Fibroblast of the aortic adventitia (primary cell): Measurements from ENCODE around the gene P2RX2. TPM values are rescaled to one million over a fixed set of nuclear protein-coding genes. Genes with fewer than 3 reads are reported as not detected.

ENCODE experiments used
- DNase-seq: peaks from one replicate; pipeline ENCODE4 v3.0.0-alpha.2; 2010; ENCODE audit warnings: low read depth
- H3K4me3 ChIP-seq: 2 replicates; pipeline ENCODE4 v1.5.1; 2011; ENCODE audit warnings: low read depth, mild to moderate bottlenecking, control low read depth, low read length, moderate library complexity
- total RNA-seq: library from RNA; depleted of rRNA; stranded (reverse); fragments of >200 nt; gene quantifications from 2 replicates; pipeline ENCODE4 v1.2.3, GENCODE V29; 2012; ENCODE audit warnings: low replicate concordance
- TF ChIP-seq, protein P1 (sequence below): IDR thresholded peaks from 2 replicates; pipeline ENCODE4 v1.5.1; 2011; ENCODE audit warnings: mild to moderate bottlenecking, low read length, control low read depth, inconsistent platforms; ENCODE audit not compliant: insufficient read depth

P2RX2 gene
- total RNA-seq, 1 donor, result not detected

DNA sequence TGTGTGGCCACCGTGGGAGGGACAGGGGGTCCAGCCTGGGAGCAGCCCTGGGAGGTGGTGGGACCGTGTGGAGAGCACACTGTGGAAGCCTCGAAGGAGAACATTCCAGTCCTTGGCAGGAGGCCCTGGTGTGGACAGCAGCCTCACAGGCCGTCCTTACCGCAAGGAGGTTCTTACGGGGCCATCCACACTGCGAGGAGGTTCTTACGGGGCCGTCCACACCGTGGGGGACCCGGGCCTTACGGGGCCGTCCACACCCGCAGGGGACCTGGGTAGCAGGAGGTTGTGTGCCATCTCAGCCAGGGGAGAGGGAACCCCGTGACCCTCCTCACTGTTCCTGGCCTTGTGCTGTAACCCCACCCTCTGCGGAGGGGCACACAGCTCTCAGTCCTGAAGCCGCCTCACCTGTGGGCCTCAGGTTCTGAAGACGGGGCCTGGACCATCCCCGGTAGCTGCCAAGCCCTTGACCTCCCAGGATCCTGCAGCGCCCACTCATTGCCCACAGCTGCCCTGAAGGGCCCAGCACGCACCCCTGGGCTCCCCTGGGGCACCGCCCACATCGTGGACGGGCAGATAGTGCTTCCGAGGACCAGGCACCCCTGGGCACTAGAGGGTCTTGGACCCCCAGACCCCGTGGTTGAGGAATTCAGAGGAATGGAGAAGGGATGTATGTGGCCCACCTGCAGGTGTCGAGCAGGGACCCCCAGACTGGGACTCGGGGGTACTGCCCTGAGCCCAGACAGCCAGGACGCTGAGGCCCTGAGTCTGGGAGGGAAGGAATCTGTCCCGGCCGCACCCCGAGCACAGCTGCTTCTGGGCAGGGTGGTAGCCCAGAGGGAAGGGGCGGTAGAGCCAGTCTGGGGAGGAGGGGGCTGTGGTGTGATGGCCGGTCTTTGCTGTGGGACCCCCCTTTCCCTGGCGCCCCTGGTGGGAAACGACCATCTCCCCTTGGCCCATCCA, 45.5 kb upstream of the P2RX2 start:
- no peak for DNase-seq
- TF ChIP-seq, protein P1, sequence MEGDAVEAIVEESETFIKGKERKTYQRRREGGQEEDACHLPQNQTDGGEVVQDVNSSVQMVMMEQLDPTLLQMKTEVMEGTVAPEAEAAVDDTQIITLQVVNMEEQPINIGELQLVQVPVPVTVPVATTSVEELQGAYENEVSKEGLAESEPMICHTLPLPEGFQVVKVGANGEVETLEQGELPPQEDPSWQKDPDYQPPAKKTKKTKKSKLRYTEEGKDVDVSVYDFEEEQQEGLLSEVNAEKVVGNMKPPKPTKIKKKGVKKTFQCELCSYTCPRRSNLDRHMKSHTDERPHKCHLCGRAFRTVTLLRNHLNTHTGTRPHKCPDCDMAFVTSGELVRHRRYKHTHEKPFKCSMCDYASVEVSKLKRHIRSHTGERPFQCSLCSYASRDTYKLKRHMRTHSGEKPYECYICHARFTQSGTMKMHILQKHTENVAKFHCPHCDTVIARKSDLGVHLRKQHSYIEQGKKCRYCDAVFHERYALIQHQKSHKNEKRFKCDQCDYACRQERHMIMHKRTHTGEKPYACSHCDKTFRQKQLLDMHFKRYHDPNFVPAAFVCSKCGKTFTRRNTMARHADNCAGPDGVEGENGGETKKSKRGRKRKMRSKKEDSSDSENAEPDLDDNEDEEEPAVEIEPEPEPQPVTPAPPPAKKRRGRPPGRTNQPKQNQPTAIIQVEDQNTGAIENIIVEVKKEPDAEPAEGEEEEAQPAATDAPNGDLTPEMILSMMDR, result no peak
- H3K4me3 ChIP-seq, result no peak overlapping the region

DNA sequence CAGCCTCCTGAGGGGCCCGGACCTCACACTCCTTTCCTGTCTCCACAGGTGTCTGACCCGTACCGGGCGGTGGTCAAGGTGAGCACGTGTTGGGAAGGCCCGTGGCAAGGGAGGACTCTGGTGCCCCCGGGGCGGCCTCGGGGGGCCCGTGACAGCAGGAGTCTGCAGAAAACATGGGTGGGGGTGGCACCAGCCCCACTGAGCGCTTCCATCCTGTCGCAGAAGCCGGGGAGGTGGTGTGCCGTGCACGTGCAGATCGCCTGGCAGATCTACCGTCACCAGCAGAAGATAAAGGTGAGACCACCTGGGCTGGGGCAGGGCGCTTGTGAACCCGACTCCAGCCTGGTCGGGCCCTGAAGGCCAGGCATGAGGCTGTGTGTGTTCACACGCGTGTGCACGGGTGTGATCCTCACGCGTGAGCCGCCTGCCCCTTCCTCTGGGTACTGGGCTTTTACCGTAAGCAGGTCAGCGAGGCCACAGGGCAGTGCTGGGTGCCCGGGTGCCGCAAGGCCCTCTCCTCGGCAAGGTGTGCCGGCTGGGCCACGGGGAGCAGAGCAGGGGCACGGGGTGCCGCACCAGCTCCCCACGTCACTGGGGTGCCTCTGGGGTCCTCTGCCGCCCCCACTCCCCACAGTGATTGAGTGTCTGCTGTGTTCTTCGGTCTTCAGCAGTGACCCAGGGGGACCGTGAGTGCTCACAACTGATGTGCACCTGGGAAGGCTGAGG, 44.1 kb upstream of the P2RX2 start:
- TF ChIP-seq, protein P1, result no peak
- DNase-seq, result no peak
- H3K4me3 ChIP-seq, result no peak overlapping the region

DNA sequence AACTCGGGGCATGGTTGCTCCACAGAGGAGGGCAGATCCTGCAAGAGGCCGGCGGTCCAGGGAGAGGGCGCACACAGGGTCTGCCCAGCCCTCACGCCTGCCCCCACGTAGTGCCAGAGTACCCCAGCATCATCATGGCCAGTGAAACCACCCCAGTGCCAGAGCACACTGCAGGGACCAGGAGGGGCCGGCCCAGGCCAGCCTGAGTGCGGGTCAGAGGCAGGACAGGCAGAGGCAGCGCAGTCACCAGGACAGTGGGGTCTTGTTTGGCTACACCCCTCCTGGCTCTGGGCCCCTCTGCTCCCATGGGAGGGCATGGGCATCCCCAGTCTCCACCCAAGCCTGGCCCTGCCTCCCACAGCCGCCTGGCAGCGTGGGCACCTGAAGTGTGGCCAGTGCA, 42.9 kb upstream of the P2RX2 start:
- DNase-seq, result no peak
- TF ChIP-seq, protein P1, result no peak

DNA sequence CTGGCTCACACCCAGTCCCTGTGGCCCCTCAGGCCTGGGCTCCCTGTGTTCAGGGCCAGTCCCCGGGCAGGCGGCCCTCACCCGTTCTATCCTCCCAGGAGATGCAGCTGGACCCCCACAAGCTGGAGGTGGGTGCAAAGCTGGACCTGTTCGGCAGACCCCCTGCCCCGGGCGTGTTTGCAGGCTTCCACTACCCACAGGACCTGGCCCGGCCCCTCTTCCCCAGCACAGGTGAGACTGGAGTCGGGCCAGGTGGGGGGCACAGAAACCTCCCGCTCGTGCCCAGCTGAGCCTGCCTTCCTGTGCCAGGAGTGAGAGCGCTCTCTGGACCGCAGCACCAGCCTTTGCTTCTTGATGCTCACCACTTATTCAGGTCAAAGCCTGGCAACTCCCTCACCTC, 41.9 kb upstream of the P2RX2 start:
- no peak for DNase-seq
- TF ChIP-seq, protein P1, result no peak
- H3K4me3 ChIP-seq, result no peak overlapping the region

More for the DNA sequence above, 42.9 kb upstream of the P2RX2 start:
- H3K4me3 ChIP-seq, result no peak overlapping the region

DNA sequence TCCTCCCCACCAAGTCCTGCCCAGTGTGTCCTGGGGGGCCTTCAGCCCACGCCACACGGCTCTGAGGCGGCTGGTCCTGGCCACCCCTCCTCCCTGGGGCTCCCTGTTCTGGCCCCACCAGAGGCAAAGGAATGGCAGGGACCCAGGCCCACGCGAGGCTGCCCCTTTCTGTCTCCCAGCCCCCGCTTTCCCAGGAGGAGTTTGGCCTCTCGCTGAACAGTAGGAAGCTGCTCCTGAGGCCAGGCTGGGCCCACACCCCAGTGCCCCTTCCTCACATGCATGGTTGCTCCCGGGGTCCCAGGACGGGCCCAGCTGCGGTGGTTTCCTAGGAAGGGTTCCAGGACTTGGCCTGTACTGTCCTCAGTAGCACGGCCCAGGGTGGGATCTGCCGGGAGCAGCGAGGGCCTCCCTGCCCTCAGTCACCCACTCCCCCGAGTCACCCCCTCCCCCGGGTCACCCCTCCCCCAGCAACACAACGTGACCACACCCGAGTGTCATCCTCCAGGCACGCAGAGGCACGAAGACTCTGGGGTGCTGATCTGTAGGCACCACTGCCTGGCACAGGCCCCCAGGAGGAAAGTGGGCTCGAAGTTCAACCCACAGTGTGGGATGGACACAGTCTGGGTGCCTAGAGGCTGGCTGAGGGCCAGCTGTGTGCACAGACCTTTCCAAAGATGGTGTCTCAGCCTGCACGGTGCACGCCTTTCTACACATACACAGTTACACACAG, 41.2 kb upstream of the P2RX2 start:
- H3K4me3 ChIP-seq, result no peak overlapping the region
- DNase-seq, result no peak
- TF ChIP-seq, protein P1, result no peak

DNA sequence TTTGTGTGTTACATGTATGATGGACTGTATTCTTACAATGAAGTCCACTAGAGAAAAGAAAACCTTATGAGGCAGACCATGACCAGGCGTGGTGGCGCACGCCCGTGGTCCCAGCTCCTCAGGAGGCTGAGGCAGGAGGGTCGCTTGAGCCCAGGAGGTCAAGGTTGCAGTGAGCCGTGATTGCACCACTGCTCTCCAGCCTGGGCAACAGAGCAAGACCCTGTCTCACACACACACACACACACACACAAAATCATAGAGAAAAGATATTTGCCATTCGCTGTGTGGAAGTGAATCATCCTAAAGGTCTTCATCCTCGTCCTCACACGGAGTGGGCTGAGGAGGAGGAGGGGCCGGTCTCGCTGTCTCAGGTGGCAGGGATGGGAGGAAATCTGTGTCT, 40.5 kb upstream of the P2RX2 start:
- DNase-seq, result no peak
- TF ChIP-seq, protein P1, result no peak
- no peak overlapping the region for H3K4me3 ChIP-seq
